HG03354 (cell line): ENCODE data around the gene AKAP12.
"Not testable (repeated sequence)": the region's sequence is repeated elsewhere in the genome, so short reads cannot be mapped to it uniquely, and the experiment has no call there.

Source experiments
- ATAC-seq: cut with Tn5 transposase; IDR thresholded peaks from one replicate; pipeline ENCODE4 v1.9.1; 2021; ENCODE audit warnings: mild to moderate bottlenecking; ENCODE audit not compliant: unreplicated experiment, poor library complexity, severe bottlenecking

Gene AKAP12

GRCh38 chr6:151372164-151372563 lies 132.4 kb downstream of the AKAP12 start:
- no peak for ATAC-seq

GRCh38 chr6:151374036-151374683 lies 134.4 kb downstream of the AKAP12 start:
- no peak for ATAC-seq

GRCh38 chr6:151375833-151376232 lies 136.1 kb downstream of the AKAP12 start:
- ATAC-seq = no peak

- ATAC-seq = peak; percentile 58
These were observed 136.7 kb downstream of the AKAP12 start for GRCh38 chr6:151376440-151376839.

GRCh38 chr6:151377095-151377494 lies 137.3 kb downstream of the AKAP12 start:
- no peak for ATAC-seq

- ATAC-seq = peak; percentile 72
These were observed 140.4 kb downstream of the AKAP12 start for GRCh38 chr6:151379933-151380847.

- ATAC-seq = peak; percentile 25
These were observed 141.1 kb downstream of the AKAP12 start for GRCh38 chr6:151380848-151381205.

GRCh38 chr6:151381722-151382121 lies 142.0 kb downstream of the AKAP12 start:
- ATAC-seq = no peak

GRCh38 chr6:151382631-151383030 lies 142.9 kb downstream of the AKAP12 start:
- ATAC-seq = not testable (repeated sequence)

GRCh38 chr6:151384151-151384550 lies 144.4 kb downstream of the AKAP12 start:
- no peak for ATAC-seq

- no peak for ATAC-seq
These were observed 145.4 kb downstream of the AKAP12 start for GRCh38 chr6:151385177-151385576.

GRCh38 chr6:151387175-151387970 lies 147.6 kb downstream of the AKAP12 start:
- ATAC-seq = no peak

GRCh38 chr6:151388236-151388635 lies 148.5 kb downstream of the AKAP12 start:
- ATAC-seq = no peak

- no peak for ATAC-seq
These were observed 149.3 kb downstream of the AKAP12 start for GRCh38 chr6:151388997-151389617.

GRCh38 chr6:151389618-151390275 lies 150.0 kb downstream of the AKAP12 start:
- ATAC-seq = peak; percentile 68

- ATAC-seq = peak; percentile 81
These were observed 150.6 kb downstream of the AKAP12 start for GRCh38 chr6:151390276-151390850.

- peak; percentile 10 for ATAC-seq
These were observed 151.2 kb downstream of the AKAP12 start for GRCh38 chr6:151390851-151391470.
